ENCODE data around the gene MDK. TPM values are rescaled to one million over a fixed set of nuclear protein-coding genes. Genes with fewer than 3 reads are reported as not detected.

The MDK gene
- total RNA-seq, 1 donor from 2014 or later: 2,040 TPM

DNA sequence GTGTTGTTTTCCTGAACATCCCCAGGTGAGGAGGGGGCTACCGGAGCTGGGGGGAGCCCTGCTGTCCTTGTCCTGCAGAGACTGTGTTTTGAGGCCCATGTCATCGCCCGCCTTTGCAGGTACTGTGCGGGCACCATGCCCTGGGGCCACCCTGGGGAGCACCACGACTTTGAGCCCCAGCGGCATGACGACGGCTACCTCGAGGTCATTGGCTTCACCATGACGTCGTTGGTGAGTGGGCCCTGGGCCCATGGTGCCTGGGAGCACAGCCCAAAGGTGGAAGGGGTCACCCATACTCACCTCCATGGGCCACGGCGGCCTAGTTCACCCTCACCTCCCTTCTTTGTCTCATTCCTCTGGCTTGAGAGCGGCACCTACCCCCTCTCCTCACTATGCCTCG, 6.7 kb upstream of the MDK start:
- Mint-ChIP-seq H3K27ac (peak overlapping the region; percentile 90), H3K4me1 (ENCODE audit: low read depth) (peaks cover 4% of the 10 kb centered on the region), H3K9me3 (ENCODE audit: low read depth) (no peaks in the 10 kb centered on the region), H3K4me3 (ENCODE audit: low read depth) (no peak overlapping the region), H3K36me3 (ENCODE audit: insufficient read depth) (peaks cover 8% of the 10 kb centered on the region), H3K27me3 (no peaks in the 10 kb centered on the region)
- TF ChIP-seq, protein P1, sequence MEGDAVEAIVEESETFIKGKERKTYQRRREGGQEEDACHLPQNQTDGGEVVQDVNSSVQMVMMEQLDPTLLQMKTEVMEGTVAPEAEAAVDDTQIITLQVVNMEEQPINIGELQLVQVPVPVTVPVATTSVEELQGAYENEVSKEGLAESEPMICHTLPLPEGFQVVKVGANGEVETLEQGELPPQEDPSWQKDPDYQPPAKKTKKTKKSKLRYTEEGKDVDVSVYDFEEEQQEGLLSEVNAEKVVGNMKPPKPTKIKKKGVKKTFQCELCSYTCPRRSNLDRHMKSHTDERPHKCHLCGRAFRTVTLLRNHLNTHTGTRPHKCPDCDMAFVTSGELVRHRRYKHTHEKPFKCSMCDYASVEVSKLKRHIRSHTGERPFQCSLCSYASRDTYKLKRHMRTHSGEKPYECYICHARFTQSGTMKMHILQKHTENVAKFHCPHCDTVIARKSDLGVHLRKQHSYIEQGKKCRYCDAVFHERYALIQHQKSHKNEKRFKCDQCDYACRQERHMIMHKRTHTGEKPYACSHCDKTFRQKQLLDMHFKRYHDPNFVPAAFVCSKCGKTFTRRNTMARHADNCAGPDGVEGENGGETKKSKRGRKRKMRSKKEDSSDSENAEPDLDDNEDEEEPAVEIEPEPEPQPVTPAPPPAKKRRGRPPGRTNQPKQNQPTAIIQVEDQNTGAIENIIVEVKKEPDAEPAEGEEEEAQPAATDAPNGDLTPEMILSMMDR (IDR thresholded peaks at IDR 0.05; ENCODE audit: unreplicated experiment): no peak
- DNase-seq (ENCODE audit: low spot score, unreplicated experiment): no peak

DNA sequence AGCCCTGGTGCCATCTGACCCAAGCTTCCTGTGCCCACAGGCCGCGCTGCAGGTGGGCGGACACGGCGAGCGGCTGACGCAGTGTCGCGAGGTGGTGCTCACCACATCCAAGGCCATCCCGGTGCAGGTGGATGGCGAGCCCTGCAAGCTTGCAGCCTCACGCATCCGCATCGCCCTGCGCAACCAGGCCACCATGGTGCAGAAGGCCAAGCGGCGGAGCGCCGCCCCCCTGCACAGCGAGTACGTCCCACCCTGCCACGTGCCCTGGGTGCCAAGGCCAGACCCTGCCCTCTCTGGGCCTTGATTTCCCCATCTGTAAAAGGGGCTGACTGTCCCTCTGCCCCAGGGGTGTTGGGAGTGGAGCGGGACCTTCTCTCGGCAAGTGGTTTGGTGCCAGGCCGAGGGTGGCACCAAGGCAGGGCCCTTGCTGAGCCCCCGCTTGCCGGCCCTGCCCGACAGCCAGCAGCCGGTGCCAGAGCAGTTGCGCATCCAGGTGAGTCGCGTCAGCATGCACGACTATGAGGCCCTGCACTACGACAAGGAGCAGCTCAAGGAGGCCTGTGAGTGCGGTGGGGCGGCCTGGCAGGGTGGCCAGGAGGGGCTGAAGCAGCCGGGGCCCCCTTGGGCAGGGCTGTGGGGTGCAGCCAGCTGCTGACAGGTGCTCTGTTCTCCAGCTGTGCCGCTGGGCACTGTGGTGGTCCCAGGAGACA, 5.9 kb upstream of the MDK start:
- peak overlapping the region; percentile 90 for H3K27ac Mint-ChIP-seq
- peaks cover 4% of the 10 kb centered on the region for H3K4me1 Mint-ChIP-seq (ENCODE audit: low read depth)
- no peak for DNase-seq (ENCODE audit: low spot score, unreplicated experiment)
- TF ChIP-seq, protein P1 (IDR thresholded peaks at IDR 0.05; ENCODE audit: unreplicated experiment): no peak
- H3K27me3 Mint-ChIP-seq: no peaks in the 10 kb centered on the region
- H3K9me3 Mint-ChIP-seq (ENCODE audit: low read depth): no peaks in the 10 kb centered on the region
- peaks cover 8% of the 10 kb centered on the region for H3K36me3 Mint-ChIP-seq (ENCODE audit: insufficient read depth)
- H3K4me3 Mint-ChIP-seq (ENCODE audit: low read depth): no peak overlapping the region

DNA sequence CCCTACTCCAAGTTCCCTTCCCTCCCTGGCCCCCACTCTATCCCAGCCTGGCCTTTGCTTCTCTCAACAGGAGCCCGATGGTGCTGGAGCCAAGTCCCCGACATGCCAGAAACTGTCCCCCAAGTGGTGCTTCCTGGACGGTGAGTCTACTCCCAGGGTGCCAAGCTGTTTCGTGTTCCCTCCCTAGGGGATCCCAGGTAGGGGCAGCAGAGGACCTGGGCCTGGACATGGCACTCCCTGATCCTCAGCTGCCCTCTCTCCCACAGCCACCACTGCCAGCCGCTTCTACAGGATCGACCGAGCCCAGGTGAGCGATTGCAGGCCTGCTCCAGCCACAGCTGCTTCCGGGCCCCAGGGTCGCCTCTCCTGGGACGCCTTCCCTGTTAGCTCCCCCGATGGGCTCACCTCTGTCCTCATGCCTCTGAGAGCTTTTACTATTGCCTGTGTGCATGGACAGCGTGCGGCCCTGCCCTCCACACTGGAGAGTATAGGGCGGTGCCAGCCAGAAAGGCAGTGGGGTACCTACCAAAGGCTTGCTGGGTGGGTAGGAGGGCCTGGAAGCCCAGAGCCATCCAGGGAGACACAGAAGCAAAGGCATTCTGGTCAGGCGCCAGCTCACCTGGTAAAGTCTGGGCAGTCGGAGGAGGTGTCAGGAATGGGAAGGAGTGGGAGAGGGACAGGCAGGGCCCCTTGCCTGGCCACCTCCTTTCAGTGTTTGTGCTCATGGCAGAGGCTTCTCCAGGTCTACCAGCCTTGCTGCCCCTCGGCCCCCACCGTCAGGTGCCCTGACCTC, 5.0 kb upstream of the MDK start:
- peaks cover 4% of the 10 kb centered on the region for H3K4me1 Mint-ChIP-seq (ENCODE audit: low read depth)
- TF ChIP-seq, protein P1 (IDR thresholded peaks at IDR 0.05; ENCODE audit: unreplicated experiment): no peak
- no peak for DNase-seq (ENCODE audit: low spot score, unreplicated experiment)
- no peaks in the 10 kb centered on the region for H3K9me3 Mint-ChIP-seq (ENCODE audit: low read depth)
- H3K4me3 Mint-ChIP-seq (ENCODE audit: low read depth): no peak overlapping the region
- peaks cover 8% of the 10 kb centered on the region for H3K36me3 Mint-ChIP-seq (ENCODE audit: insufficient read depth)
- H3K27ac Mint-ChIP-seq: no peak overlapping the region
- no peaks in the 10 kb centered on the region for H3K27me3 Mint-ChIP-seq

DNA sequence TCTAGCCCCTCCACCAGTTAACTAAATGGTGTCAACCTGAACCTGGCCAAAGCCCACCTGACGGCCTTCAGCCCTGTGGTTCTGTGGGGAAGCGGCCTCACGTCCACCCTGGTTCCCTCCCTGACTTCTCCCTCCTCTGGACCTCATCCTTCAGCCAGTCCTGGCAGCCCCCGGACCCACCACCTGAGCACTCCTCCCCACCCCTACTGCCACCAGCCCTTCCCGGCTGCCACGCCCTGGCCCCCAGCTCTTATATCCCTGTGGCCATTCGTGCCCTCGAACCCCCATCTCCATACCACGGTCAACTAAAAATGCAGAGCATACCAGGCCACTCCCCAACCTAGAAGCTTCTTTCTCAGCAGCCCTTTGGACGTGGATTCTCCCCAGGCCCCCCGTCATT, 4.2 kb upstream of the MDK start:
- Mint-ChIP-seq H3K27me3 (no peaks in the 10 kb centered on the region), H3K4me1 (ENCODE audit: low read depth) (peaks cover 4% of the 10 kb centered on the region), H3K9me3 (ENCODE audit: low read depth) (no peaks in the 10 kb centered on the region), H3K36me3 (ENCODE audit: insufficient read depth) (peaks cover 8% of the 10 kb centered on the region), H3K4me3 (ENCODE audit: low read depth) (no peak overlapping the region), H3K27ac (no peak overlapping the region)
- no peak for DNase-seq (ENCODE audit: low spot score, unreplicated experiment)
- TF ChIP-seq, protein P1 (IDR thresholded peaks at IDR 0.05; ENCODE audit: unreplicated experiment): no peak

DNA sequence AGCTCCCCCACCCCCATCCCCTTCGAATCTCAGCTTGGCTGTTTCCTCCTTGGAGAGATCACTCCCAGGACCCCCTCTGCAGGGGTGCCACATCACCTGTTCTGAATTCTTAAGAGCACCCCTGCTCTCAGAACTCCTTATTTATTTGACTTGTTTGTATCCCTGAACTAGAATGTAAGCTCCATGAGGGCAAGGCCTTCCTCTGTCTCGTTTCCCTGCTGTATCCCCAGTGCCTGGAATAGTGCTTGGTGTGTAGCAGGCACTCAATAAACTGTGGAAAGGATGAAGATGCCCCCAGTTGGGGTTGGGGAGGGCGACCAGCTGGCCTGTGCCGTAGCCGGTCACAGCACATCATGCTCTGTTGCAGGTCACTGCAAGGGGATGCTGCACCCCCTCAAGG, 3.6 kb upstream of the MDK start:
- no peak for DNase-seq (ENCODE audit: low spot score, unreplicated experiment)
- Mint-ChIP-seq H3K36me3 (ENCODE audit: insufficient read depth) (peaks cover 8% of the 10 kb centered on the region), H3K9me3 (ENCODE audit: low read depth) (no peaks in the 10 kb centered on the region), H3K4me3 (ENCODE audit: low read depth) (no peak overlapping the region), H3K4me1 (ENCODE audit: low read depth) (peaks cover 5% of the 10 kb centered on the region), H3K27me3 (no peaks in the 10 kb centered on the region), H3K27ac (no peak overlapping the region)
- TF ChIP-seq, protein P1 (IDR thresholded peaks at IDR 0.05; ENCODE audit: unreplicated experiment): no peak

Measured in progenitor cell of endocrine pancreas (in vitro differentiated cells).